Loucy (cell line): ENCODE measurements around the gene MRPL45.

Source experiments
- H2AFZ ChIP-seq: fragments of 200-600 bp; sonication (generic); 2 replicates; pipeline ENCODE4 v1.6.0; 2016; ENCODE audit warnings: antibody characterized with exemption, mild to moderate bottlenecking, low read length, moderate library complexity
- H3F3A ChIP-seq: fragments of 200-600 bp; 2 replicates; pipeline ENCODE4 v1.6.0; 2016; ENCODE audit warnings: antibody characterized with exemption, low read depth, mild to moderate bottlenecking
- H3K27me3 ChIP-seq: fragments of 200-600 bp; sonication (generic); 2 replicates; pipeline ENCODE4 v1.6.1; 2014; ENCODE audit warnings: low read length, mild to moderate bottlenecking; ENCODE audit not compliant: insufficient read depth, poor library complexity, severe bottlenecking
- H3K36me3 ChIP-seq: fragments of 200-600 bp; sonication (generic); 2 replicates; pipeline ENCODE4 v1.6.1; 2016; ENCODE audit warnings: low read length; ENCODE audit not compliant: insufficient read depth
- H3K4me1 ChIP-seq: fragments of 200-600 bp; sonication (generic); 2 replicates; pipeline ENCODE4 v1.5.1; 2014; ENCODE audit warnings: low read length, mild to moderate bottlenecking; ENCODE audit not compliant: insufficient read depth, poor library complexity, severe bottlenecking
- H3K4me2 ChIP-seq: fragments of 200-600 bp; sonication (generic); 2 replicates; pipeline ENCODE4 v1.6.0; 2014; ENCODE audit warnings: antibody characterized with exemption, low read length, low read depth, mild to moderate bottlenecking; ENCODE audit not compliant: poor library complexity, severe bottlenecking
- H3K4me3 ChIP-seq: fragments of 200-600 bp; sonication (generic); 2 replicates; pipeline ENCODE4 v1.5.1; 2014; ENCODE audit warnings: low read length, mild to moderate bottlenecking, mixed read lengths; ENCODE audit not compliant: poor library complexity, severe bottlenecking
- H3K79me2 ChIP-seq: fragments of 200-600 bp; sonication (generic); 2 replicates; pipeline ENCODE4 v1.6.1; 2014; ENCODE audit warnings: low read length; ENCODE audit not compliant: insufficient read depth
- H3K9ac ChIP-seq: fragments of 200-600 bp; sonication (generic); 2 replicates; pipeline ENCODE4 v1.6.0; 2014; ENCODE audit warnings: mild to moderate bottlenecking, low read depth, low read length, moderate library complexity; ENCODE audit not compliant: poor library complexity, severe bottlenecking
- H3K9me2 ChIP-seq: fragments of 200-600 bp; sonication (generic); replicated peaks from 2 replicates; pipeline ENCODE4 v1.6.1; 2016; ENCODE audit warnings: low read depth, low read length, mixed read lengths
- H3K9me3 ChIP-seq: fragments of 200-600 bp; sonication (generic); 2 replicates; pipeline ENCODE4 v1.6.1; 2014; ENCODE audit warnings: mild to moderate bottlenecking, antibody characterized with exemption, low read length, low read depth; ENCODE audit not compliant: insufficient read depth
- H4K20me1 ChIP-seq: fragments of 200-600 bp; sonication (generic); 2 replicates; pipeline ENCODE4 v1.6.0; 2014; ENCODE audit warnings: antibody characterized with exemption, low read length, mild to moderate bottlenecking; ENCODE audit not compliant: insufficient read depth, poor library complexity, severe bottlenecking
- CTCF ChIP-seq: fragments of 200-600 bp; sonication (generic); conservative IDR thresholded peaks from 2 replicates; pipeline ENCODE4 v1.5.1; 2014; ENCODE audit warnings: mild to moderate bottlenecking, antibody characterized with exemption, low read length
- EZH2phosphoT487 ChIP-seq: fragments of 200-600 bp; IDR thresholded peaks from 2 replicates; pipeline ENCODE4 v1.6.1; 2018; ENCODE audit warnings: antibody characterized with exemption, mild to moderate bottlenecking, moderate library complexity, borderline replicate concordance

The MRPL45 gene

GRCh38 chr17:38333635-38334295 is 36.8 kb downstream of the MRPL45 start:
- no peak overlapping the region for H3K4me2 ChIP-seq
- H3K36me3 ChIP-seq: no peaks in the 10 kb centered on the region
- no peaks in the 10 kb centered on the region for H3K9me3 ChIP-seq
- H2AFZ ChIP-seq: no peak overlapping the region
- no peaks in the 10 kb centered on the region for H4K20me1 ChIP-seq
- H3K27me3 ChIP-seq: no peaks in the 10 kb centered on the region
- no peak overlapping the region for H3K9ac ChIP-seq
- no peaks in the 10 kb centered on the region for H3K4me1 ChIP-seq
- H3K79me2 ChIP-seq: no peaks in the 10 kb centered on the region
- H3F3A ChIP-seq: no peaks in the 10 kb centered on the region
- TF ChIP-seq CTCF (peak; percentile 94), EZH2phosphoT487 (no peak)
- no peaks in the 10 kb centered on the region for H3K9me2 ChIP-seq
- H3K4me3 ChIP-seq: no peak overlapping the region

- Histone ChIP-seq H3K9me3 (no peaks in the 10 kb centered on the region), H3K4me2 (no peak overlapping the region), H3K9ac (no peak overlapping the region), H4K20me1 (no peaks in the 10 kb centered on the region), H3K79me2 (no peaks in the 10 kb centered on the region), H2AFZ (no peak overlapping the region), H3K36me3 (no peaks in the 10 kb centered on the region), H3K27me3 (no peaks in the 10 kb centered on the region), H3K4me3 (no peak overlapping the region), H3F3A (no peaks in the 10 kb centered on the region), H3K9me2 (no peaks in the 10 kb centered on the region), H3K4me1 (no peaks in the 10 kb centered on the region)
- TF ChIP-seq EZH2phosphoT487 (no peak), CTCF (no peak)
These were observed 37.8 kb downstream of the MRPL45 start for GRCh38 chr17:38334480-38335364.

GRCh38 chr17:38336838-38337237 is 39.9 kb downstream of the MRPL45 start:
- no peaks in the 10 kb centered on the region for H3K9me3 ChIP-seq
- TF ChIP-seq EZH2phosphoT487 (no peak), CTCF (no peak)
- no peaks in the 10 kb centered on the region for H3K9me2 ChIP-seq
- H3K4me1 ChIP-seq: no peaks in the 10 kb centered on the region
- H3K4me3 ChIP-seq: no peak overlapping the region
- H3K9ac ChIP-seq: no peak overlapping the region
- no peak overlapping the region for H2AFZ ChIP-seq
- no peaks in the 10 kb centered on the region for H3K36me3 ChIP-seq
- no peaks in the 10 kb centered on the region for H4K20me1 ChIP-seq
- no peak overlapping the region for H3K4me2 ChIP-seq
- H3K79me2 ChIP-seq: no peaks in the 10 kb centered on the region
- H3K27me3 ChIP-seq: no peaks in the 10 kb centered on the region
- no peaks in the 10 kb centered on the region for H3F3A ChIP-seq
